ENCODE measurements around the gene DMWD. TPM values are rescaled to one million over a fixed set of nuclear protein-coding genes. Genes with fewer than 3 reads are reported as not detected.
A peak's percentile ranks its signal among the peaks of the same experiment; 100 is the strongest.

DMWD gene
- polyA plus RNA-seq, 1 experiment, result 13.9 TPM

GRCh38 chr19:45780146-45780447 lies 12.5 kb downstream of the DMWD start:
- DNase-seq (ENCODE audit: low read depth, low spot score), result no peak
- Histone ChIP-seq H3K4me3 (ENCODE audit: low read depth, low read length) (peak overlapping the region; percentile 62; the same call in 1 of the 2 replicates), H3K27me3 (ENCODE audit: control insufficient read depth, insufficient read depth, low read length) (no peaks in the 10 kb centered on the region), H3K27ac (ENCODE audit: low read depth, low read length) (no peak overlapping the region), H3K9me3 (ENCODE audit: control insufficient read depth, insufficient read depth, low read length) (no peaks in the 10 kb centered on the region; the same call in 1 of the 2 replicates)
- POLR2A ChIA-PET, result no interaction called here
- CTCF ChIA-PET, result no interaction called here
- no peak for TF ChIP-seq CTCF (IDR thresholded peaks at IDR 0.05; ENCODE audit: low read depth, low read length)

GRCh38 chr19:45779231-45780145 lies 13.2 kb downstream of the DMWD start:
- DNase-seq (ENCODE audit: low read depth, low spot score), result no peak
- TF ChIP-seq CTCF (IDR thresholded peaks at IDR 0.05; ENCODE audit: low read depth, low read length), result no peak; the same call in 1 of the 2 replicates
- no peak overlapping the region for H3K4me3 ChIP-seq (ENCODE audit: low read depth, low read length)
- no peak overlapping the region for H3K27ac ChIP-seq (ENCODE audit: low read depth, low read length)
- no peaks in the 10 kb centered on the region; the same call in 1 of the 2 replicates for H3K9me3 ChIP-seq (ENCODE audit: control insufficient read depth, insufficient read depth, low read length)
- ChIA-PET CTCF (no interaction called here), POLR2A (no interaction called here)
- H3K27me3 ChIP-seq (ENCODE audit: control insufficient read depth, insufficient read depth, low read length), result no peaks in the 10 kb centered on the region

GRCh38 chr19:45778010-45778661 lies 14.5 kb downstream of the DMWD start:
- Histone ChIP-seq H3K27ac (ENCODE audit: low read depth, low read length) (no peak overlapping the region), H3K4me3 (ENCODE audit: low read depth, low read length) (no peak overlapping the region), H3K27me3 (ENCODE audit: control insufficient read depth, insufficient read depth, low read length) (no peaks in the 10 kb centered on the region), H3K9me3 (ENCODE audit: control insufficient read depth, insufficient read depth, low read length) (no peaks in the 10 kb centered on the region; the same call in 1 of the 2 replicates)
- CTCF ChIA-PET, result interaction anchor here (0.6 to 0.9 kb wide), 2 partner anchors 21 to 105 kb away, joined by 3 read pairs; no protein-coding TSS in a partner anchor
- POLR2A ChIA-PET, result interaction anchor here (0.6 to 0.7 kb wide), 2 partner anchors 21 to 48 kb away, joined by 3 to 5 read pairs; partner anchors contain the start of gene FBXO46
- no peak for TF ChIP-seq CTCF (IDR thresholded peaks at IDR 0.05; ENCODE audit: low read depth, low read length)
- DNase-seq (ENCODE audit: low read depth, low spot score), result no peak

- ChIA-PET CTCF (interaction anchor here (0.9 kb wide), 1 partner anchor 21 kb away, joined by 3 read pairs; no protein-coding TSS in a partner anchor), POLR2A (interaction anchor here (0.6 to 0.7 kb wide), 2 partner anchors 22 to 47 kb away, joined by 3 to 5 read pairs; partner anchors contain the start of gene FBXO46)
- Histone ChIP-seq H3K9me3 (ENCODE audit: control insufficient read depth, insufficient read depth, low read length) (no peaks in the 10 kb centered on the region; the same call in 1 of the 2 replicates), H3K27me3 (ENCODE audit: control insufficient read depth, insufficient read depth, low read length) (no peaks in the 10 kb centered on the region), H3K27ac (ENCODE audit: low read depth, low read length) (no peak overlapping the region), H3K4me3 (ENCODE audit: low read depth, low read length) (no peak overlapping the region)
- no peak for TF ChIP-seq CTCF (IDR thresholded peaks at IDR 0.05; ENCODE audit: low read depth, low read length)
- DNase-seq (ENCODE audit: low read depth, low spot score), result no peak
These were observed 15.2 kb downstream of the DMWD start for GRCh38 chr19:45777395-45777961.
